Measurements from ENCODE around the gene IL36A.

The IL36A gene

GRCh38 chr2:113005030-113005509, at the start of gene IL36A:
Gene IL36A (plus strand): TSS chr2:113005459. CDS start chr2:113005872, 413 bp downstream.
- in situ Hi-C loops (cut with MboI; ENCODE audit: low sequenced_read_pairs) = no loop called here

- in situ Hi-C loops (cut with MboI; ENCODE audit: low sequenced_read_pairs) = no loop called here
Observed at GRCh38 chr2:112957511-112957910, 47.7 kb upstream of the IL36A start.

GRCh38 chr2:112958428-112959108, 46.7 kb upstream of the IL36A start:
- in situ Hi-C loops (cut with MboI; ENCODE audit: low sequenced_read_pairs) = no loop called here

- in situ Hi-C loops (cut with MboI; ENCODE audit: low sequenced_read_pairs) = no loop called here
Observed at GRCh38 chr2:112959109-112959812, 46.0 kb upstream of the IL36A start.

GRCh38 chr2:112960230-112960825, 44.9 kb upstream of the IL36A start:
- in situ Hi-C loops (cut with MboI; ENCODE audit: low sequenced_read_pairs) = no loop called here

- in situ Hi-C loops (cut with MboI; ENCODE audit: low sequenced_read_pairs) = no loop called here
Observed at GRCh38 chr2:112962308-112963175, 42.7 kb upstream of the IL36A start.

GRCh38 chr2:112967023-112967422, 38.2 kb upstream of the IL36A start:
- in situ Hi-C loops (cut with MboI; ENCODE audit: low sequenced_read_pairs) = no loop called here

- in situ Hi-C loops (cut with MboI; ENCODE audit: low sequenced_read_pairs) = no loop called here
Observed at GRCh38 chr2:112972423-112973086, 32.7 kb upstream of the IL36A start.

- in situ Hi-C loops (cut with MboI; ENCODE audit: low sequenced_read_pairs) = no loop called here
Observed at GRCh38 chr2:112973156-112973555, 32.1 kb upstream of the IL36A start.

GRCh38 chr2:112977559-112978056, 27.7 kb upstream of the IL36A start, which contains the start of gene IL36G:
Gene IL36G (plus strand): TSS chr2:112978006. CDS start chr2:112978639, 633 bp downstream.
- in situ Hi-C loops (cut with MboI; ENCODE audit: low sequenced_read_pairs) = no loop called here

GRCh38 chr2:112979731-112980130, 25.5 kb upstream of the IL36A start:
- in situ Hi-C loops (cut with MboI; ENCODE audit: low sequenced_read_pairs) = no loop called here

GRCh38 chr2:112980537-112980936, 24.7 kb upstream of the IL36A start:
- in situ Hi-C loops (cut with MboI; ENCODE audit: low sequenced_read_pairs) = no loop called here

GRCh38 chr2:112985090-112985489, 20.2 kb upstream of the IL36A start:
- in situ Hi-C loops (cut with MboI; ENCODE audit: low sequenced_read_pairs) = no loop called here

GRCh38 chr2:112989611-112990010, 15.6 kb upstream of the IL36A start:
- in situ Hi-C loops (cut with MboI; ENCODE audit: low sequenced_read_pairs) = no loop called here

GRCh38 chr2:112993831-112994230, 11.4 kb upstream of the IL36A start:
- in situ Hi-C loops (cut with MboI; ENCODE audit: low sequenced_read_pairs) = no loop called here

- in situ Hi-C loops (cut with MboI; ENCODE audit: low sequenced_read_pairs) = no loop called here
Observed at GRCh38 chr2:112994648-112995047, 10.6 kb upstream of the IL36A start.

GRCh38 chr2:112995346-112995920, 9.8 kb upstream of the IL36A start:
- in situ Hi-C loops (cut with MboI; ENCODE audit: low sequenced_read_pairs) = no loop called here

- in situ Hi-C loops (cut with MboI; ENCODE audit: low sequenced_read_pairs) = no loop called here
Observed at GRCh38 chr2:112996635-112997034, 8.6 kb upstream of the IL36A start.

- in situ Hi-C loops (cut with MboI; ENCODE audit: low sequenced_read_pairs) = no loop called here
Observed at GRCh38 chr2:112997151-112997550, 8.1 kb upstream of the IL36A start.

GRCh38 chr2:113000436-113000835, 4.8 kb upstream of the IL36A start:
- in situ Hi-C loops (cut with MboI; ENCODE audit: low sequenced_read_pairs) = no loop called here

Data from HL-60/S4 treated with retinoic acid at 250 ng/mL for 4 days and 3 days (cell line).